ENCODE results near the gene VAPB. TPM values are rescaled to one million over a fixed set of nuclear protein-coding genes. Genes with fewer than 3 reads are reported as not detected.
"Not testable (repeated sequence)": the region's sequence is repeated elsewhere in the genome, so short reads cannot be mapped to it uniquely, and the experiment has no call there.

Gene VAPB
- total RNA-seq, 1 donor from 2014 or later, result 21.6 TPM

GRCh38 chr20:58408603-58409246, 19.7 kb downstream of the VAPB start:
- Histone ChIP-seq H3K4me3 (no peak overlapping the region), H3K4me1 (peaks cover 50% of the 10 kb centered on the region), H3K27me3 (no peaks in the 10 kb centered on the region), H3K27ac (no peak overlapping the region), H3K36me3 (no peaks in the 10 kb centered on the region), H3K9me3 (no peaks in the 10 kb centered on the region)
- TF ChIP-seq CTCF (IDR thresholded peaks at IDR 0.05) (no peak), POLR2A (IDR thresholded peaks at IDR 0.05) (no peak), POLR2AphosphoS5 (IDR thresholded peaks at IDR 0.05; ENCODE audit: insufficient read depth in 1 of 2, low read depth in 1 of 2) (no peak)
- intact Hi-C loops (cut with DNase I), result no loop called here
- no peak for DNase-seq (ENCODE audit: extremely low spot score in 2 of 2)

- H3K9me3 ChIP-seq; DNase-seq (ENCODE audit: extremely low spot score in 2 of 2); H3K4me3 ChIP-seq; H3K27me3 ChIP-seq; H3K4me1 ChIP-seq; H3K27ac ChIP-seq; intact Hi-C loops (cut with DNase I); H3K36me3 ChIP-seq: not testable (repeated sequence)
These were observed 25.2 kb downstream of the VAPB start for GRCh38 chr20:58414216-58414615.

GRCh38 chr20:58414786-58415185, 25.8 kb downstream of the VAPB start:
- H3K9me3 ChIP-seq; H3K4me3 ChIP-seq; H3K27me3 ChIP-seq; DNase-seq (ENCODE audit: extremely low spot score in 2 of 2); intact Hi-C loops (cut with DNase I); H3K36me3 ChIP-seq; H3K4me1 ChIP-seq; H3K27ac ChIP-seq: not testable (repeated sequence)

GRCh38 chr20:58416057-58416456, 27.0 kb downstream of the VAPB start:
- Histone ChIP-seq H3K9me3 (no peaks in the 10 kb centered on the region), H3K4me3 (no peak overlapping the region), H3K4me1 (no peaks in the 10 kb centered on the region), H3K27me3 (no peaks in the 10 kb centered on the region), H3K36me3 (no peaks in the 10 kb centered on the region), H3K27ac (no peak overlapping the region)
- TF ChIP-seq POLR2A (IDR thresholded peaks at IDR 0.05), result no peak
- no peak for TF ChIP-seq CTCF (IDR thresholded peaks at IDR 0.05)
- no peak for TF ChIP-seq POLR2AphosphoS5 (IDR thresholded peaks at IDR 0.05; ENCODE audit: insufficient read depth in 1 of 2, low read depth in 1 of 2)
- intact Hi-C loops (cut with DNase I), result no loop called here
- no peak for DNase-seq (ENCODE audit: extremely low spot score in 2 of 2)

GRCh38 chr20:58416835-58417234, 27.8 kb downstream of the VAPB start:
- TF ChIP-seq POLR2AphosphoS5 (IDR thresholded peaks at IDR 0.05; ENCODE audit: insufficient read depth in 1 of 2, low read depth in 1 of 2), result no peak
- no peak for TF ChIP-seq POLR2A (IDR thresholded peaks at IDR 0.05)
- no peak for TF ChIP-seq CTCF (IDR thresholded peaks at IDR 0.05)
- Histone ChIP-seq H3K27ac (no peak overlapping the region), H3K9me3 (no peaks in the 10 kb centered on the region), H3K27me3 (no peaks in the 10 kb centered on the region), H3K4me3 (no peak overlapping the region), H3K4me1 (no peaks in the 10 kb centered on the region), H3K36me3 (no peaks in the 10 kb centered on the region)
- DNase-seq (ENCODE audit: extremely low spot score in 2 of 2), result no peak
- intact Hi-C loops (cut with DNase I), result no loop called here

- TF ChIP-seq POLR2A (IDR thresholded peaks at IDR 0.05) (no peak), CTCF (IDR thresholded peaks at IDR 0.05) (no peak), POLR2AphosphoS5 (IDR thresholded peaks at IDR 0.05; ENCODE audit: insufficient read depth in 1 of 2, low read depth in 1 of 2) (no peak)
- intact Hi-C loops (cut with DNase I), result no loop called here
These were observed 28.4 kb downstream of the VAPB start for GRCh38 chr20:58417438-58417837.

More at GRCh38 chr20:58417438-58417837, 28.4 kb downstream of the VAPB start:
- DNase-seq (ENCODE audit: extremely low spot score in 2 of 2), result no peak
- H3K4me3 ChIP-seq, result no peak overlapping the region
- no peaks in the 10 kb centered on the region for H3K27me3 ChIP-seq
- no peaks in the 10 kb centered on the region for H3K4me1 ChIP-seq
- H3K9me3 ChIP-seq, result no peaks in the 10 kb centered on the region
- no peaks in the 10 kb centered on the region for H3K36me3 ChIP-seq
- no peak overlapping the region for H3K27ac ChIP-seq

Measured in vagina (tissue), 2 donors.